Fibroblast of lung (primary cell): ENCODE measurements around the gene UBE4B.

Source experiments
- CTCF ChIP-seq, 2 donors: IDR thresholded peaks in 1 of 2; conservative IDR thresholded peaks in 1 of 2; 1 replicate in 1 of 2; 2 replicates in 1 of 2; pipeline ENCODE4 v1.5.1; 2011 to 2012; ENCODE audit warnings: low read length in 2 of 2, control low read depth in 1 of 2, inconsistent platforms in 1 of 2, low read depth in 1 of 2, mild to moderate bottlenecking in 1 of 2
- EZH2 ChIP-seq: IDR thresholded peaks from 2 replicates; pipeline ENCODE4 v1.5.1; 2012; ENCODE audit warnings: low read length, control low read depth, mild to moderate bottlenecking; ENCODE audit errors: missing control alignments

GRCh38 chr1:10207810-10208209 lies 175.1 kb downstream of the UBE4B start:
- TF ChIP-seq CTCF (conservative IDR thresholded peaks at IDR 0.05 in 1 of 2, IDR thresholded peaks at IDR 0.05 in 1 of 2; ENCODE audit: low read depth in 1 of 2, low read length in 2 of 2) = no peak
- TF ChIP-seq EZH2 = no peak
